Measurements from ENCODE around the gene OR7G3.

Gene OR7G3

GRCh38 chr19:9126900-9127405, at the start of gene OR7G3:
Gene OR7G3, minus strand, starts transcription at chr19:9126950. Its CDS starts 0 bp downstream, at chr19:9126950.
- no peak for DNase-seq

GRCh38 chr19:9175326-9175725, 48.6 kb upstream of the OR7G3 start:
- no peak for DNase-seq

- DNase-seq, result no peak
Observed at GRCh38 chr19:9171393-9171991, 44.7 kb upstream of the OR7G3 start.

- DNase-seq, result no peak
Observed at GRCh38 chr19:9166846-9167245, 40.1 kb upstream of the OR7G3 start.

- DNase-seq, result no peak
Observed at GRCh38 chr19:9165261-9165660, 38.5 kb upstream of the OR7G3 start.

DNA sequence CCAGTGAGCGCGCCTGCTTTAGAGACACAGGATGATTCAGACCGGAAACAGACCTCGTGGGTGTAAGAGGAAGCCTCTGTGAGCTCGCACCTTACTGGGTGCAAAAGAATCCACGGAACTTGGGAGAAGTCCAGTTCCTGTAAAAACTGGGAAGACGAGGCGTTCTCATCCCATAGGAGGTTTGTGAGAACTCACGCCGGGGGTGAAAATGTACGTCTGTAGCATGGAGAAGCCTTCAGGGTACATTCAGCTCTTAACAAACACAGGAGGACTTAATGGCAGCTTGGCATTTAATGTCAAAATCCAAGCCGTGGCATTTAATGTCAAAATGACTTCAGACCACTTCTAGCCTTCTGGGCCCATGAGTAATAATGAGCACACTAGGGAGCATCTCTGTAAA, 34.7 kb upstream of the OR7G3 start:
- DNase-seq, result no peak

DNA sequence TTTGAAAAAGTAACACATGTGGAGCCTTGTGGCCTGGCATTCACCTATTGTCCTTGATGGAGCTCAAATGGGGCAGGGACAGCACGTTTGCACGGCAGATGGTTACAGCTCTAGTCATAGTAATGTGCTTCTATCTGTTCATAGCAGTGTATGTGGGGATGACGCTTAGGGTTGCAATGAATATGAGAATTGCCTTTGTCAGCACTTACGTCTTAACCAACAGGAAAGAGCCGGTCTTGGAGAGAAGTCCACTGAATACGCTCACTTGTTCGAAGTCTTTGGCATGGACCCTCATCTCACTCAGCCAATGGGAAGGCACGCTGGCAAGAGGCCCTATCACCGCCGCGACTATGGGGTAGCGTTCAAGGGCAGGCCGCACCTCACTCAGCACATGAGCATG, 33.1 kb upstream of the OR7G3 start:
- no peak for DNase-seq

GRCh38 chr19:9156304-9156703, 29.6 kb upstream of the OR7G3 start:
- DNase-seq, result no peak

GRCh38 chr19:9155591-9155990, 28.8 kb upstream of the OR7G3 start:
- DNase-seq, result no peak

- no peak for DNase-seq
Observed at GRCh38 chr19:9151367-9151766, 24.6 kb upstream of the OR7G3 start.

GRCh38 chr19:9150650-9151049, 23.9 kb upstream of the OR7G3 start:
- DNase-seq, result no peak

GRCh38 chr19:9149997-9150396, 23.2 kb upstream of the OR7G3 start:
- no peak for DNase-seq

- no peak for DNase-seq
Observed at GRCh38 chr19:9148697-9149096, 21.9 kb upstream of the OR7G3 start.

- DNase-seq, result no peak
Observed at GRCh38 chr19:9146882-9147281, 20.1 kb upstream of the OR7G3 start.

GRCh38 chr19:9144920-9145319, 18.2 kb upstream of the OR7G3 start:
- DNase-seq, result no peak

DNA sequence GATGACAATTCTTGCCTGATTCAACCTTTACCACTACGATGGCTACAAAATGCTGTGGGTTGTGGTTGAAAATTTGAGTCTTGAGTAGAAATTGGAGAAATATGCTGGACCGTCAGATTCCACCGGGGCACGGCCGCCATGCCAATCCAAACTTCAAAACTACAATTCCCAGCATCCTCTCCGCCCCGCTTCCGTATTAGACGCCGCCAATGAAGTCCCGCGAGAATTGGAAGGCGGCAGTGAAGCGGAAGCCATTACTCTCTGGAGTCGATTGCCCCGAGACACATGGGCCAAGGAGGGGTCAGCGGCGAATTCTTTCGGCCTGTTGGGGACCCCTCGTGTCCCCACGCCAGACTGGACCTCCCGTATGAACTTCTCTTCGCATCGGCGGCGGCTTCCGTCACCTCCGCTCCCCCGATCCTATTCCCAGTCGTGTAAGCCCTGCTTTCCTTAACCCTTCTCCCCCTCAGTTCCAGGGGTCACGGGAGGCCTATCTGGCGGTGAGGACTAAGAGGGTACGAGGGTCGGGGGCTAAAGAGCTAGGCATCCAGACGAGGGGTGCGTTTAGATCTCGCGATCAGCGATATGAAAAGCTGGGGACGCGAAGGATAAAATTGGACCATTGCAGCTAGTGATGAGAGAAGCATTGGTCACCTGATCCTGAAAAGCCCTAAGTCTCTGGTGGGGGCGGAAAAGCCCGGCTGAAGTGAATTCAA, 13.6 kb upstream of the OR7G3 start, which contains the start of gene ZNF317:
Gene ZNF317 (plus strand): TSS at position 239 of the 716 bp plus-strand sequence. CDS start 15,620 bp downstream, outside the sequence.
- peak; percentile 96 for DNase-seq

- DNase-seq, result no peak
Observed at GRCh38 chr19:9139609-9140158, 12.9 kb upstream of the OR7G3 start.

DNA sequence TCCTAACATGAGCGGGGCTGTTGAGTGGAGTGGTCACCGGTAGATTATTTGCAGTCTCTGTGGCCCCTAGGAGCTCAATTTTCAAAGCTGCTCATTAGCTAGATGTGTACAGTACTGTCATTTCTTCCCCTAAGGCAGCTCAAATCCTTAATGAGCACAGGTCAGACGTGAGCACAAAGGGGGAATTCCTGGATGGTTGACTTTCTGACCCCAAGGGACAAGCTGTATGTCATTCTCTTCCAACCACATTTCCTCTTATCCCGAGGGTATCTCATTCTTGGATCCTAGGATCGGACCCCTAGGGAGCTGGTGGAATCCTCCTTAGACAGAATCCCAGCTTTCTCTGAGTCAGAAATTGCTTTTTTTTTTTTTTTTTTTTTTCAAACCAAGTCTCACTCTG, 5.7 kb upstream of the OR7G3 start:
- no peak for DNase-seq

- DNase-seq, result no peak
Observed at GRCh38 chr19:9130965-9131364, 4.2 kb upstream of the OR7G3 start.

DNA sequence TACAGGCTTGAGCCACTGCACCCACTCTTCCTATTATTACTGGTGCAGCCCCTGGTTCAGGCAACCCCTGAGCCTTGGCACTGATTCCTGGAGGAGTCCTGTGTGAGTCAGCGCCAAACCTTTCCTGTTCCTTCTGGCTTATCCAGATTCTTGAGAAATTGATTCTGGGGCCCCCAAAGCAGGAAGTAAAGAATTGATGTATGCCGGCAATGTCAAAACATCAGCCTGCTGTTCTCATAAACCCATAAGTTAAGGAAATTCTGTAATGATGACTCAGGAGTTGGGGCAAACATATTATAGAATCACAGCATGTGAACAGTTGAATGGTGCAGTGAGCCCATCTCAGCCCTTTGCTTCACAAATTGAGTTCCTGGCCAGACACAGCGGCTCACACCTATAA, 1.4 kb upstream of the OR7G3 start:
- no peak for DNase-seq

DNA sequence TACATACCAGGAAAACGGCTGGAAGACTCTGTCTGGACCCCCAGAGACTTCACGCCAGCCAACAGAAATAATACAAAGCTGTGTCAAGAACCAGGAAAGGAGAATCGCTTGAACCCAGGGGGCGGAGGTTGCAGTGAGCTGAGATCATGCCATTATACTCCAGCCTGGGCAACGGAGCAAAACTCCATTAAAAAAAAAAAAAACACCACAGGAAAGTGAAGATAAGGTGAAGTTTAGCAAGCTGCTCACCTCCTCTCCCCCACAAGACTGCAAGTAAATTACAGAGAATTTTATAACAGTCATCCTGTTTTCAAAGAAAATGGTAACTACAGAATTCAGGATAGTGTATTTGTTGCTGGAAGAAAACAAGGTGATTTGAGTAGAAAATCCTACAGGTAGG, 10.2 kb downstream of the OR7G3 start:
- no peak for DNase-seq

DNA sequence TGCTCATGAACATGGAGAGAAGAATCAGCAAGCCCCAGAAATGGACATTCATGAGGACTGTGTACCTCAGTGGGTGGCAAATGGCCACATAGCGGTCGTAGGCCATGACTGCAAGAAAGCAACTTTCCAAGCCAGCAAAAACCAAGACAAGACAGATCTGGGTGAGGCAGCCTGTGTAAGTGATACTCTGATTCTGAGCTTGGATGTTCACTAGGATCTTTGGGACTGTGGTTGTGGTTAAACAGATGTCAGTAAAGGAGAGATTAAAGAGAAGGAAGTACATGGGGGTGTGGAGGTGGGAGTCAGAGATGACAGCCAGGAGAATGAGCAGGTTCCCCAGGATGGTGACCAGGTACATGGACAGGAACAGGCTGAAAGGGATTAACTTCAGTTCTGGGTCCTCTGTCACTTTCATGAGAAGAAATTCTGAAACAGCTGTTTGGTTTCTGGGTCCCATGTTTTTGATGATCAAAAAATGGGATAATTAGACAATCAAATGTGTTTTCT, 11.4 kb downstream of the OR7G3 start, which contains the start of gene OR7G1:
Gene OR7G1 (minus strand): TSS at position 457 of the 507 bp plus-strand sequence. CDS start 0 bp downstream, at position 457.
- DNase-seq, result no peak

- DNase-seq, result no peak
Observed at GRCh38 chr19:9109959-9110358, 16.8 kb downstream of the OR7G3 start.

GRCh38 chr19:9107375-9107774, 19.4 kb downstream of the OR7G3 start, which contains the start of gene OR7G2:
Gene OR7G2, minus strand, starts transcription at chr19:9107475. Its CDS starts 4,232 bp downstream, at chr19:9103243.
- no peak for DNase-seq

All from KG1 (cell line).